Stimulated activated CD4-positive, alpha-beta T cell treated with anti-CD3 and anti-CD28 coated beads, Interleukin-12 subunit alpha, Interleukin-12 subunit beta, amount 100 ng/mL, for 24 hours (primary cell): ENCODE data around the gene AUTS2.
"Not testable (repeated sequence)": the region's sequence is repeated elsewhere in the genome, so short reads cannot be mapped to it uniquely, and the experiment has no call there.

Source experiments
- DNase-seq, 2 experiments: peaks; one replicate each; pipeline ENCODE4 v3.0.0-alpha.2; 2020; ENCODE audit warnings: low read depth in 2 of 2

Gene AUTS2

GRCh38 chr7:70714506-70715038, 1116.3 kb downstream of the AUTS2 start:
- no peak for DNase-seq

GRCh38 chr7:70717553-70718329, 1119.5 kb downstream of the AUTS2 start:
- no peak for DNase-seq

GRCh38 chr7:70719125-70719524, 1120.8 kb downstream of the AUTS2 start:
- DNase-seq: no peak

GRCh38 chr7:70720191-70720873, 1122.1 kb downstream of the AUTS2 start:
- DNase-seq: no peak

- DNase-seq: no peak
These were observed 1123.2 kb downstream of the AUTS2 start for GRCh38 chr7:70721500-70721899.

- DNase-seq: no peak
These were observed 1125.1 kb downstream of the AUTS2 start for GRCh38 chr7:70723339-70723738.

- DNase-seq: no peak
These were observed 1127.2 kb downstream of the AUTS2 start for GRCh38 chr7:70725448-70725847.

GRCh38 chr7:70726294-70726693, 1128.0 kb downstream of the AUTS2 start:
- DNase-seq: no peak

GRCh38 chr7:70726951-70727378, 1128.7 kb downstream of the AUTS2 start:
- no peak for DNase-seq

- no peak for DNase-seq
These were observed 1129.6 kb downstream of the AUTS2 start for GRCh38 chr7:70727861-70728260.

GRCh38 chr7:70728872-70729552, 1130.7 kb downstream of the AUTS2 start:
- DNase-seq: no peak

- not testable (repeated sequence) for DNase-seq
These were observed 1131.4 kb downstream of the AUTS2 start for GRCh38 chr7:70729553-70730157.

- no peak for DNase-seq
These were observed 1132.3 kb downstream of the AUTS2 start for GRCh38 chr7:70730451-70731110.

GRCh38 chr7:70733090-70733489, 1134.8 kb downstream of the AUTS2 start:
- no peak for DNase-seq

- no peak for DNase-seq
These were observed 1136.1 kb downstream of the AUTS2 start for GRCh38 chr7:70734411-70734810.

- no peak for DNase-seq
These were observed 1137.0 kb downstream of the AUTS2 start for GRCh38 chr7:70735313-70735712.

GRCh38 chr7:70736715-70737460, 1138.6 kb downstream of the AUTS2 start:
- DNase-seq: no peak

GRCh38 chr7:70738151-70738885, 1140.0 kb downstream of the AUTS2 start:
- DNase-seq: no peak

GRCh38 chr7:70739646-70740210, 1141.5 kb downstream of the AUTS2 start:
- no peak for DNase-seq

- no peak for DNase-seq
These were observed 1143.4 kb downstream of the AUTS2 start for GRCh38 chr7:70741666-70742065.
